Liver (tissue), 9 donors: ENCODE data around the gene ARRDC3. TPM values are rescaled to one million over a fixed set of nuclear protein-coding genes. Genes with fewer than 3 reads are reported as not detected.
"Not testable (repeated sequence)": the region's sequence is repeated elsewhere in the genome, so short reads cannot be mapped to it uniquely, and the experiment has no call there.

ENCODE experiments used
- DNase-seq: peaks from one replicate; pipeline ENCODE4 v3.0.0-alpha.2; 2017; ENCODE audit warnings: low spot score
- H3K27ac ChIP-seq, 2 donors: one replicate each; pipeline ENCODE4 v1.7.0; 2013; ENCODE audit warnings: inconsistent platforms in 2 of 2, low read length in 2 of 2, control low read depth in 1 of 2, low read depth in 1 of 2, mild to moderate bottlenecking in 1 of 2
- H3K27me3 ChIP-seq, 4 donors: one replicate each; pipeline versions ENCODE4 v1.6.1 to v1.7.0; 2013; ENCODE audit warnings: low read length in 3 of 4, inconsistent platforms in 1 of 4, mild to moderate bottlenecking in 1 of 4, moderate library complexity in 1 of 4; ENCODE audit not compliant: control insufficient read depth in 4 of 4, insufficient read depth in 4 of 4
- H3K36me3 ChIP-seq, 4 donors: one replicate each; pipeline versions ENCODE4 v1.6.1 to v1.7.0; 2013; ENCODE audit warnings: low read length in 3 of 4, mild to moderate bottlenecking in 3 of 4, low read depth in 1 of 4, moderate library complexity in 1 of 4; ENCODE audit not compliant: control insufficient read depth in 4 of 4, insufficient read depth in 3 of 4
- H3K4me1 ChIP-seq, 4 donors: one replicate each; pipeline versions ENCODE4 v1.6.1 to v1.7.0; 2013; ENCODE audit warnings: low read length in 3 of 4, mild to moderate bottlenecking in 3 of 4, moderate library complexity in 1 of 4; ENCODE audit not compliant: control insufficient read depth in 4 of 4, insufficient read depth in 4 of 4
- H3K4me3 ChIP-seq, 3 donors: one replicate each; pipeline versions ENCODE4 v1.6.1 to v1.7.0; 2013; ENCODE audit warnings: low read length in 3 of 3, control low read depth in 1 of 3, low read depth in 1 of 3, mild to moderate bottlenecking in 1 of 3
- H3K9ac ChIP-seq, 2 donors: one replicate each; pipeline ENCODE4 v1.7.0; 2013; ENCODE audit warnings: low read length in 2 of 2, mild to moderate bottlenecking in 2 of 2, moderate library complexity in 2 of 2, control low read depth in 1 of 2, low read depth in 1 of 2
- H3K9me3 ChIP-seq, 4 donors: one replicate each; pipeline versions ENCODE4 v1.6.1 to v1.7.0; 2013; ENCODE audit warnings: low read length in 3 of 4; ENCODE audit not compliant: control insufficient read depth in 4 of 4
- ATF3 ChIP-seq: IDR thresholded peaks from 2 replicates; pipeline ENCODE4 v1.6.1; 2016; ENCODE audit warnings: antibody characterized with exemption
- CTCF ChIP-seq: fragments of 150-350 bp; IDR thresholded peaks from 2 replicates; pipeline ENCODE4 v1.5.1; 2017; ENCODE audit warnings: improper control_type of control experiment, low read depth, low read length; ENCODE audit not compliant: missing input control
- EGR1 ChIP-seq, 2 donors: IDR thresholded peaks; 2 replicates each; pipeline ENCODE4 v1.6.1; 2016 to 2018; ENCODE audit warnings: antibody characterized with exemption in 2 of 2, low read depth in 2 of 2
- FOXA1 ChIP-seq: IDR thresholded peaks from 2 replicates; pipeline ENCODE4 v1.6.1; 2016; ENCODE audit warnings: antibody characterized with exemption
- FOXA2 ChIP-seq: IDR thresholded peaks from 2 replicates; pipeline ENCODE4 v1.6.1; 2016; ENCODE audit warnings: antibody characterized with exemption
- GABPA ChIP-seq, 2 donors: IDR thresholded peaks in 1 of 2; conservative IDR thresholded peaks in 1 of 2; 2 replicates each; pipeline ENCODE4 v1.6.1; 2016; ENCODE audit warnings: antibody characterized with exemption in 2 of 2, mild to moderate bottlenecking in 1 of 2, moderate library complexity in 1 of 2
- HNF4A ChIP-seq, 2 donors: conservative IDR thresholded peaks; 2 replicates each; pipeline ENCODE4 v1.6.1; 2016; ENCODE audit warnings: antibody characterized with exemption in 2 of 2, mild to moderate bottlenecking in 2 of 2
- HNF4G ChIP-seq: IDR thresholded peaks from 2 replicates; pipeline ENCODE4 v1.6.1; 2016; ENCODE audit warnings: antibody characterized with exemption
- JUND ChIP-seq, 2 donors: IDR thresholded peaks; 2 replicates each; pipeline ENCODE4 v1.6.1; 2016; ENCODE audit warnings: antibody characterized with exemption in 2 of 2
- MAX ChIP-seq: IDR thresholded peaks from 2 replicates; pipeline ENCODE4 v1.6.1; 2016; ENCODE audit warnings: antibody characterized with exemption
- NR2F2 ChIP-seq: IDR thresholded peaks from 2 replicates; pipeline ENCODE4 v1.6.1; 2016; ENCODE audit warnings: antibody characterized with exemption
- RAD21 ChIP-seq, 2 donors: IDR thresholded peaks; 2 replicates each; pipeline ENCODE4 v1.6.1; 2016; ENCODE audit warnings: antibody characterized with exemption in 2 of 2, mild to moderate bottlenecking in 2 of 2
- REST ChIP-seq: IDR thresholded peaks from 2 replicates; pipeline ENCODE4 v1.6.1; 2016; ENCODE audit warnings: antibody characterized with exemption, mild to moderate bottlenecking
- RXRA ChIP-seq, 2 donors: IDR thresholded peaks; 2 replicates each; pipeline ENCODE4 v1.6.1; 2017 to 2018; ENCODE audit warnings: antibody characterized with exemption in 2 of 2, mild to moderate bottlenecking in 1 of 2
- SP1 ChIP-seq: IDR thresholded peaks from 2 replicates; pipeline ENCODE4 v1.6.1; 2018; ENCODE audit warnings: antibody characterized with exemption, mild to moderate bottlenecking
- TAF1 ChIP-seq: conservative IDR thresholded peaks from 2 replicates; pipeline ENCODE4 v1.6.1; 2016; ENCODE audit warnings: antibody characterized with exemption, mild to moderate bottlenecking
- YY1 ChIP-seq: IDR thresholded peaks from 2 replicates; pipeline ENCODE4 v1.6.1; 2016; ENCODE audit warnings: antibody characterized with exemption, mild to moderate bottlenecking
- ZBTB33 ChIP-seq: IDR thresholded peaks from 2 replicates; pipeline ENCODE4 v1.6.1; 2016; ENCODE audit warnings: antibody characterized with exemption
- WGBS: extraction: QIAGEN DNeasy Blood & Tissue Kit; methylation state at CpG from one replicate; pipeline ENCODE4 v1.1.7; 2013; 5-methylcytosine and 5-hydroxymethylcytosine counted together
- polyA plus RNA-seq, 2 donors: library from polyadenylated mRNA; stranded (reverse) in 1 of 2; unstranded in 1 of 2; fragments of 200-250 nt in 1 of 2; fragments of >200 nt in 1 of 2; fragmentation: Nextera tagmentation in 1 of 2; extraction: Ambion mirVana in 1 of 2; gene quantifications; one replicate each; pipeline versions ENCODE4 v1.2.1 to v1.2.3, GENCODE V29; 2013 to 2015
- total RNA-seq, 2 donors: library from RNA; depleted of rRNA; stranded (reverse); fragments of >200 nt; gene quantifications; one replicate each; pipeline ENCODE4 v1.2.3, GENCODE V29; 2014
- donor health status: healthy.
- donor health status: healthy.
- donor health status: healthy.
- donor health status: healthy.
- donor health status: healthy.

The ARRDC3 gene
- total and polyA plus RNA-seq, 4 donors, result 8.8 to 70.4 (median 34.0) TPM

- H3K9ac ChIP-seq, result no peak overlapping the region
- H3K4me1 ChIP-seq, result no peaks in the 10 kb centered on the region
- no peaks in the 10 kb centered on the region for H3K36me3 ChIP-seq
- H3K27me3 ChIP-seq, result no peaks in the 10 kb centered on the region
- no peak for DNase-seq
- H3K9me3 ChIP-seq, result no peaks in the 10 kb centered on the region
- 72% methylated on average over 4 of the region's 4 CpGs for WGBS
- H3K4me3 ChIP-seq, result no peak overlapping the region
- H3K27ac ChIP-seq, result no peak overlapping the region
- TF ChIP-seq RXRA (IDR thresholded peaks at IDR 0.05), result no peak
- no peak for TF ChIP-seq FOXA1
- TF ChIP-seq REST, result no peak
- TF ChIP-seq YY1, result no peak
- TF ChIP-seq SP1, result no peak
- no peak for TF ChIP-seq RAD21 (IDR thresholded peaks at IDR 0.05)
- no peak for TF ChIP-seq HNF4G
Observed at GRCh38 chr5:91390268-91390667, 7.2 kb upstream of the ARRDC3 start.

GRCh38 chr5:91389555-91389954 is 6.4 kb upstream of the ARRDC3 start:
- H3K4me3 ChIP-seq, DNase-seq, H3K27ac ChIP-seq: not testable (repeated sequence)

GRCh38 chr5:91388362-91388761 is 5.2 kb upstream of the ARRDC3 start:
- 98% methylated on average over 5 of the region's 5 CpGs for WGBS
- DNase-seq, result no peak
- Histone ChIP-seq H3K36me3 (no peaks in the 10 kb centered on the region), H3K27me3 (no peaks in the 10 kb centered on the region), H3K4me1 (peaks cover 0 to 3% (median 0%) of the 10 kb centered on the region in 4 donors), H3K9ac (no peak overlapping the region), H3K27ac (no peak overlapping the region), H3K4me3 (no peak overlapping the region), H3K9me3 (no peaks in the 10 kb centered on the region)
- TF ChIP-seq RXRA (IDR thresholded peaks at IDR 0.05), result no peak
- TF ChIP-seq HNF4A (conservative IDR thresholded peaks at IDR 0.05), result no peak
- TF ChIP-seq GABPA (IDR thresholded peaks at IDR 0.05 in 1 of 2, conservative IDR thresholded peaks at IDR 0.05 in 1 of 2), result no peak
- no peak for TF ChIP-seq FOXA1
- TF ChIP-seq ZBTB33, result no peak
- TF ChIP-seq ATF3, result no peak
- no peak for TF ChIP-seq HNF4G
- no peak for TF ChIP-seq REST
- TF ChIP-seq RAD21 (IDR thresholded peaks at IDR 0.05), result no peak
- no peak for TF ChIP-seq TAF1
- TF ChIP-seq YY1, result no peak
- no peak for TF ChIP-seq JUND (IDR thresholded peaks at IDR 0.05)
- TF ChIP-seq SP1, result no peak
- no peak for TF ChIP-seq CTCF
- no peak for TF ChIP-seq EGR1 (IDR thresholded peaks at IDR 0.05; ENCODE audit: low read depth in 2 of 2)
- TF ChIP-seq MAX, result no peak
- TF ChIP-seq FOXA2, result no peak
- no peak for TF ChIP-seq NR2F2

More at GRCh38 chr5:91389555-91389954, 6.4 kb upstream of the ARRDC3 start:
- not testable (repeated sequence) for H3K36me3 ChIP-seq, H3K9me3 ChIP-seq, H3K4me1 ChIP-seq, H3K9ac ChIP-seq, H3K27me3 ChIP-seq
